Posterior vena cava (tissue), 2 donors: ENCODE measurements around the gene ZNF316. TPM values are rescaled to one million over a fixed set of nuclear protein-coding genes. Genes with fewer than 3 reads are reported as not detected.
"Not testable (repeated sequence)": the region's sequence is repeated elsewhere in the genome, so short reads cannot be mapped to it uniquely, and the experiment has no call there.

Source experiments
- DNase-seq: peaks from one replicate; pipeline ENCODE4 v3.0.0-alpha.2; 2020; ENCODE audit warnings: low spot score
- intact Hi-C, 2 donors: fragments of 100-400 bp; cut with DNase I; formaldehyde crosslinking; loops; one replicate each; pipeline versions ENCODE4 v1.14.1 to v1.14.2; 2022 to 2023
- total RNA-seq, 2 donors: library from RNA; stranded (reverse); fragmentation: NEBNext Ultra II Directional; extraction: Animal tissue kit (Norgen Biotek cat#: 25700); gene quantifications; one replicate each; pipeline ENCODE4 v1.2.1, GENCODE V29; 2021
- donor health status: DM: yes; HTN: yes; CAD: no.
- donor health status: DM: yes; HTN: yes; CAD: no.

Gene ZNF316
- total RNA-seq, 2 donors from 2014 or later = 16.1 to 22.5 TPM

- intact Hi-C loops = no loop called here
Observed at GRCh38 chr7:6618621-6619020, 18.5 kb upstream of the ZNF316 start.

DNA sequence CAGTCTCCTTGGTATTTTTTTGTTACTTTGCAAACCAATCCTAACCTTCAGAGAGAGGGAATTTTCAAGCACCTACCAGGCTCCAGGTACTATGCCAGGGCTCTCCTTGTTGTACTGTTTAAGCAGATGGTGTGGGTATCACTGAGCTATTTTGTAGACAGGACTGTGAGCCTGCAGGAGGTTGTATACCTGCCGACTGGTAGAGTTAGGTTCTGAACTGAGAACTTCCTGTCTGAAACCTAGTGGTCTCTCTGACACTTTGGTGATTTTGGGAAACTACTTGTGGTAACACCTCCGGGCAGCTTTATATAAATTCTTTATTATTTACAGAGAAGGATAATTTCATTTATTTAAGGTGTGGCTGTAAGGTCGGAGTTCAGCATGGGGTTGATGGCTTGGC is 17.2 kb upstream of the ZNF316 start:
- intact Hi-C loops = no loop called here
- DNase-seq = no peak

More at GRCh38 chr7:6618621-6619020, 18.5 kb upstream of the ZNF316 start:
- DNase-seq = no peak

DNA sequence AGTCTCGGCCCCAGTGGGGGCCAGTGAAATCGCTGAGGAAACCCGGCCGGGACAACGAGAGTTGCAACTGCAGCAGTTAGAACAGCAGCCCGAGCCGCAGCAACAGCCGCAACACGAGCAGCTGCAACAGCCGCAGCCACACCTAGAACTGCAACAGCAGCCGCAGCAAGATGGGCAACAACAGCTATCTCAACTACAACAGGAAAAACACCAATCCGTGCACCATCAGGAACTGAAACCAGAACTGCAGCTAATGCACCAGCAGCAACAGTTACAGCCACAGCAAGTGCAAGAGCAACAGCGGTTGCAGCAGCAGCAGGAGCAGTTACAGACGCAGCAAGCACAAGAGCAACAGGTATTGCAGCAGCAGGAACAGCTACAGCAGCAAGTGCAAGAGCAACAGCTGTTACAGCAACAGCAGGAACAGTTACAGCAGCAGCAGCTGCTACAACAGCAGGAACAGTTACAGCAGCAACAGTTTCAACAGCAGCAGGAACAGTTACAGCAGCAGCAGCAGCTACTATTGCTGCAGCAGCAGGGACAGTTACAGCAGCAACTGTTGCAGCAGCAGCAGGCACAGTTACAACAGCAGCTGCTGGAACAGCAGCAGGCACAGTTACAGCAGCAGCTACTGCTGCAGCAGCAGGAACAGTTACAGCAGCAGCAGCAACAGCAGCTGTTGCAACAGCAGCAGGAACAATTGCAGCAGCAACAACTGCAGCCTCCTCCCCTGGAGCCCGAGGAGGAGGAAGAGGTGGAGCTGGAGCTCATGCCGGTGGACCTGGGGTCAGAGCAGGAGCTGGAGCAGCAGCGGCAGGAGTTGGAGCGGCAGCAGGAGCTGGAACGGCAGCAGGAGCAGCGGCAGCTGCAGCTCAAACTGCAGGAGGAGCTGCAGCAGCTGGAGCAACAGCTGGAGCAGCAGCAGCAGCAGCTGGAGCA is 15.7 kb upstream of the ZNF316 start:
- intact Hi-C loops = no loop called here
- DNase-seq = no peak

GRCh38 chr7:6622134-6622710 is 14.9 kb upstream of the ZNF316 start:
- no peak for DNase-seq
- intact Hi-C loops = no loop called here

GRCh38 chr7:6623589-6624245 is 13.4 kb upstream of the ZNF316 start:
- intact Hi-C loops = no loop called here
- DNase-seq = no peak

GRCh38 chr7:6624246-6624611 is 12.9 kb upstream of the ZNF316 start:
- intact Hi-C loops = no loop called here
- DNase-seq = no peak

DNA sequence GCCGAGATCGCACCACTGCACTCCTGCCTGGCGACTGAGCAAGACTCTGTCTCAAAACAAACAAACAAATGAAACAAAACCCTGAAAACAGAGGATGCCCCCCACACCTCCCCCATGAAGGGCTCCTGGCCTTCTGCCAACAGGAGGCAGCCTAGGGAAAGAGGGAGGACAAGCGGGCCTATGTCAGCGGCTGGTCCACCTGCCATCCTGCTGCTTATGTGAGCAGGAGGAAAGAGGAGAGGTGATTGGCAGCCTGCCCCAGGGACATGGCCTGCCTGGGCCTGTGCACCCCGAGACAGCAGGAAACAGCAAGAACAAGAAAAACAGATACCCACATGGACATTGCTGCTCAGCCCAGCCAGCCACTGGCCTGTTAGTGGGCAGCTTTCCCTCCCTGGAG is 9.1 kb upstream of the ZNF316 start:
- intact Hi-C loops = no loop called here
- no peak for DNase-seq

DNA sequence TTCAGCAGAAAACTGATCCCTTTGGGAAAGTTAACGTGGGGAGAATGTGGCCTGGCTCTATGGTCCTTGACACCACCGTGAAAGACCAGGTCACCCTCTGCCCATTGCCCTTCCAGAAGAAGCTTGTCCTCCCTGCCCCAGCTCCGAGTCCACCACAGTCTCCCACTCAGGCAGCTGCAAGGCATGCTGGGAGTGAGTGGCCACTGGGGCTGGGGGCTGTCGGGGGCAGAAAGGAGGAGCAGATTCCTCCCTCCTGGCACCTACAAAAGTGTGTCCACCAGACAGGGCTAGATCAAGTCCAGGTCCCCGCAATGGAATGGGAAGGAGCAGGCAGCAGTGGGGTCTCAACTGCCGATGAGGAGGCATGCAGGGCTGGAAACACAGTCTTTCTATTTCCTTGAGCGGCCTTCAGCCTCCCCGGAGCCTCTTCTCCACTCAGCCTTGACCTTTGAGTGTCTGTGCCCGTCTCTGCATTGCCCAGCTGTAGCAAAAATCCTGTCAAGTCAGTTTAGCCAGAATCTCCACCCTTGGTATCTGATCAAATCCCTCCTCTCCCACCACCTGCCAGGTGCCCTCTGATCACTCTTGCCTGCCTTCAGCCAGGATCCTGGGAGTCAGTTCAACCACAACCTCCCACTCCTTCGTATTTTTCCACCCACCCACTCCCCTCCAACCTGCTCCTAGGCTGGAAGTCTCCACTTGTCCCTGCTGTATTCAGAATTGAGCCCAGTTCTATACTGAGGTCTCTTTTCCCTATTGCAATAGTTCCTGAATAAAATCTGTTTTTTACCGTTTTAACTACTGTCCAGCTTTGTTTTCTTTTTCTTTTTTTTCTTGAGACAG is 6.9 kb upstream of the ZNF316 start:
- intact Hi-C loops = no loop called here
- no peak for DNase-seq

GRCh38 chr7:6631605-6632004 is 5.5 kb upstream of the ZNF316 start:
- intact Hi-C loops = no loop called here
- DNase-seq = no peak

DNA sequence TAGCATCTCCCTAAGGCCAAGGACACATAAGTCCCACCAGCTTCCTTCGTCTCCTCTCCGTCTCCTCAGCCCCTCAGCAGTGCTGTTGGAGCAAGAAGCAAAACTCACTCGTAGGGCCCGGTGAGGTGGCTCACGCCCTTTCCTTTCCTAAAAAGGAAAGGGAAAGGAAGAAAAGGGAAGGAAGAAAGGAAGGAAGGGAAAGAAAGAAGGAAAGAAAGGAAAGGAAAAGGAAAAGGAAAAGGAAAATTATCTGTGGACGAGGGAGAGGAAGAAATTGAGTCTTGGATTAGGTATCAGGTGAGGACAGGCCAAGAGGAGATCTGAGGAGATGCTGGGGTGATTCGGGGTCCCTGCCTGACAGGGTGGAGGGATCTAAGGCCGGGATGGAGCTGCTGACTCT is 3.1 kb upstream of the ZNF316 start:
- no peak for DNase-seq
- intact Hi-C loops = no loop called here

GRCh38 chr7:6634971-6635370 is 2.1 kb upstream of the ZNF316 start:
- intact Hi-C loops = not testable (repeated sequence)

GRCh38 chr7:6637544-6638229 is 569 bp downstream of the ZNF316 start:
- intact Hi-C loops = no loop called here
- no peak for DNase-seq

More at GRCh38 chr7:6634971-6635370, 2.1 kb upstream of the ZNF316 start:
- not testable (repeated sequence) for DNase-seq

GRCh38 chr7:6639032-6639431 is 1.9 kb downstream of the ZNF316 start:
- no peak for DNase-seq
- intact Hi-C loops = no loop called here

DNA sequence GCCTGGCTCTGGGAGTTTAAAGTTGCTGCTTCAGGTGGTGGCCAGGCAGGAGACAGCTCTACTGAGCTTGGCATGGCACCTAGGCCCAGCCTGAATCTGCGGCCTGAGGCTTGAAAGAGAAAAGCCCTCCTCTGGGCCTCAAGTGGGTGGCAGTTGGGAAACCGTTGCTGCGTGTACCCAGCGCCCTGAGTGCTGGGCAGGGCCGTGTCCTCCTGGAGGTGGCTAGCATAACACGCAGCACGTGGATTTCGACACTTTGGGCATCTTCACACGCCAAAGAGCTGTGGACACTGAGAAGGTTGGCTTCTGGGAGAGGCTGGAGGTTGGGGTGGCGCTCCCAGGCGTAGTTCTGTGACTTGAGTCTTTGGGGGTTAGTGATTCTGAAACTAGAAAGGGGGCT is 2.5 kb downstream of the ZNF316 start:
- DNase-seq = no peak
- intact Hi-C loops = no loop called here

- DNase-seq = peak; percentile 86
- intact Hi-C loops = no loop called here
Observed at GRCh38 chr7:6640246-6640721, 3.2 kb downstream of the ZNF316 start.

DNA sequence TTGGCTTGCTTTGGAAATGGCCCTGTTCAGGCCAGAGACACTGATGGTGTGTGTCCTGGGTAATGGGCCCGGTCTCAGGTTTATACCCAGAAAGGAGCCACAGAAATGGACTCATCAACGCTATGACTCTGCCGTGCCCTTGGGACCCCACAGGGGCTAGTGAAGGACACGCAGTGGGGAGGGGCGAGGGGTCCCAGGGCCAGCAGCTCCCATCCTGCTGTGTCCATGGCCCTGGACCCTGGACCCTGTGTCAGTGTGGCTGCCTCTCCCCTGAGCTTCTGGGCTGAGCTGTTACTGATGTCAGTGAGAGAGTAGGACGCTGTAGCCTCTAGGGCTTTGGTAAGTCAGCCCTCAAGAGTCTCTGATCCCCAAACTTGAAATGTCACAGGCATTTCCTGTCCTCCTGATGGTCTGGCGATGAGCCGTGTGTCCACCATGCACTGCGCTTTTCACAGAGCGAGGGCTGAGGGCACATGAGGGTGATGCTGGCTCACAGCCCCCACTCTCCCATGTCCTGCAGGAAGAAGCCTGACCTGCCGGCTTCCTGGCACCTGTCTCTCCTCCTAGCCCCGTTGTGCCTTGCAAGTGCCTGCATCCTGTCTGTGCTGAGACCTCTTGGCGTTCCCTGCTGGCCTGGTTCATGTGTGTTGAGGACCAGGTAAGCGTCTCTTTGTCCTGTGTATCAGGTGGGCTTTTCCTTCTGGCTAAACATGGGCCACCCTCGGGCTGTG is 4.4 kb downstream of the ZNF316 start:
- intact Hi-C loops = no loop called here
- DNase-seq = no peak

GRCh38 chr7:6642239-6642839 is 5.2 kb downstream of the ZNF316 start:
- no peak for DNase-seq
- intact Hi-C loops = no loop called here
